GM23338 (cell line): ENCODE data around the gene MBTPS2.

Source experiments
- CTCF ChIP-seq, 2 experiments: fragments of 200-600 bp in 1 of 2; sonication (generic) in 1 of 2; conservative IDR thresholded peaks; 2 replicates each; pipeline versions ENCODE4 v1.5.1 to v1.6.1; 2016 to 2017; ENCODE audit warnings: antibody characterized with exemption in 2 of 2, low read depth in 2 of 2, mild to moderate bottlenecking in 2 of 2, moderate library complexity in 1 of 2
- EZH2 ChIP-seq: fragments of 200-600 bp; sonication (generic); IDR thresholded peaks from one replicate; pipeline ENCODE4 v1.8.0; 2017; ENCODE audit warnings: antibody characterized with exemption, mild to moderate bottlenecking, low read depth; ENCODE audit not compliant: unreplicated experiment
- EZH2phosphoT487 ChIP-seq: fragments of 200-600 bp; sonication (generic); IDR thresholded peaks from one replicate; pipeline ENCODE4 v1.8.1; 2018; ENCODE audit warnings: antibody characterized with exemption; ENCODE audit not compliant: unreplicated experiment
- POLR2AphosphoS5 ChIP-seq: IDR thresholded peaks from 2 replicates; pipeline ENCODE4 v1.6.1; 2016; ENCODE audit warnings: antibody characterized with exemption, low read depth
- ZNF114 ChIP-seq: fragments of 250-450 bp; sonication (Bioruptor Pico); IDR thresholded peaks from 2 replicates; pipeline ENCODE4 v1.5.0; 2020; ENCODE audit warnings: mild to moderate bottlenecking, moderate library complexity

- TF ChIP-seq CTCF (conservative IDR thresholded peaks at IDR 0.05; ENCODE audit: low read depth in 2 of 2) (no peak), ZNF114 (CRISPR knock-in tag) (no peak), POLR2AphosphoS5 (no peak), EZH2 (no peak), EZH2phosphoT487 (no peak)
Observed at GRCh38 chrX:21863241-21863640, 23.8 kb downstream of the MBTPS2 start.
